Activated T-cell treated with anti-CD3 and anti-CD28 coated beads, Interleukin-2, amount 50 U/mL, for 4 hours (primary cell): ENCODE data around the gene PIEZO2. TPM values are rescaled to one million over a fixed set of nuclear protein-coding genes. Genes with fewer than 3 reads are reported as not detected.

Experiments
- ATAC-seq, 2 donors: fragments of 200-7000 bp; cut with Tn5 transposase; one replicate each; pipeline ENCODE4 v1.10.0; 2021
- DNase-seq: peaks from one replicate; pipeline ENCODE4 v3.0.0-alpha.2; 2020
- H3K27me3 Mint-ChIP-seq: one replicate; pipeline ENCODE4 v1.8.0; 2021; ENCODE audit warnings: low read depth, mixed read lengths
- H3K36me3 Mint-ChIP-seq: one replicate; pipeline ENCODE4 v1.8.0; 2022; ENCODE audit warnings: mixed read lengths; ENCODE audit not compliant: insufficient read depth
- H3K4me1 Mint-ChIP-seq: one replicate; pipeline ENCODE4 v1.8.0; 2021; ENCODE audit warnings: low read depth, mixed read lengths
- H3K4me3 Mint-ChIP-seq: one replicate; pipeline ENCODE4 v1.8.0; 2021; ENCODE audit warnings: mild to moderate bottlenecking, moderate library complexity, mixed read lengths
- H3K9me3 Mint-ChIP-seq: one replicate; pipeline ENCODE4 v1.8.0; 2021; ENCODE audit warnings: mixed read lengths
- total RNA-seq, 3 donors: library from RNA; stranded (reverse); gene quantifications; one replicate each; pipeline ENCODE4 v1.2.1, GENCODE V29; 2021

PIEZO2 gene
- total RNA-seq, 3 donors from 2014 or later = 0.05 to 0.35 (median 0.18) TPM

DNA sequence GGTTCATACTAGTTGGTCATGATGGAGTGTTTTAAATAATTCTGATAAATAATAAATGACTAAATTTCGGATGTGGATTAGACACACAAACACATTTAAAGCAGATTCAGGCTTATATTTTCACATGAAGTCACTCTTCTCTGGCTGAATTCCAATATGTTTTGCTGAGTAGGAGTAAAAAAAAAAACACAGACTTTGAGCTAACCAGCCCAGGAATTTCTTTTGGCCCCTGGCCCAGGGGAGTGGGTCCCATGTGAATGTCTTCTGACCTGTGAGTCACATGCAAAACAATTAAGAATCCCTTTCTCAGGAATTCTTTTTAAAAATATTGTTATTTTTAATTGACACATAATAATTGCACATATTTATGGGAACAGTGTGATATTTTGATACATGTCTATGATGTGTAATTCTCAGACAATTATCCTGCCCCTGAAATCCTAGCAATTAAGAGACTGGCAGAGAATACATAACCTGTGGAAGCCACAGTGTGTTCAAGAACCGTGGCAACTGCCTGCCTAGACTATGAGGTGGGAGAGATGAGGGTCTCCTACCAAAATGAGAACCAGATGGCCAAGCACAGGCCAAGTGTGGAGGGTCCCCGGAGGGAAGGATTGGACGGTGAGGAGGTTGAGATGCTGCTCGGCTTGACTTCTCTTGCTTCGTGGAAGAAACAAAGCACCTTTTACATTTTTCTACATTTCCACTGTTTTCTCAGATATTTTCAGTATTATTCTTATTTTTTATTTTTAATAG, 236.4 kb downstream of the PIEZO2 start:
- no peaks in the 10 kb centered on the region for H3K27me3 Mint-ChIP-seq
- DNase-seq = no peak
- no peaks in the 10 kb centered on the region for H3K4me1 Mint-ChIP-seq
- H3K36me3 Mint-ChIP-seq = no peaks in the 10 kb centered on the region
- no peak overlapping the region for H3K4me3 Mint-ChIP-seq
- ATAC-seq = no peak
- H3K9me3 Mint-ChIP-seq = no peaks in the 10 kb centered on the region

GRCh38 chr18:10909724-10910123, 239.6 kb downstream of the PIEZO2 start:
- H3K27me3 Mint-ChIP-seq = no peaks in the 10 kb centered on the region
- H3K4me1 Mint-ChIP-seq = no peaks in the 10 kb centered on the region
- DNase-seq = no peak
- H3K9me3 Mint-ChIP-seq = no peaks in the 10 kb centered on the region
- no peaks in the 10 kb centered on the region for H3K36me3 Mint-ChIP-seq
- no peak overlapping the region for H3K4me3 Mint-ChIP-seq
- ATAC-seq = no peak

DNA sequence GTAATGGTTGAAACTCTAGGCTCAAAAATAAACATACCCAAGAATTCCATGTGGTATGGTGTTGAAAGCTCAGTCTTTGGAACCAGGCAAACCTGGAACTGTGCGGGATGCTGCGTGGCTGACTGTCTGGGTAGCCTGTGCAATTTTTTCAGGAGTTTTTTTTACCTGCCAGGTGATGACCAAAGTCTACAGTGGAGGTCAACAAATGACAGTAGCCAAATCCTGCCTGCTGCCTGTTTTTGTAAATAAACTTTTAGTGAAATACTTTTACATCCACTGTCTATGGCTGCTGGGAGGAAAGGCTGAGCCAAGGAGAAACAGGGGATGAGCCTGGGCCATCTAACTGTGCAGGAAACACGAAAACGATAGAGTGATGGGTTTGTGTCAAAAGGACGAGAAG, 240.6 kb downstream of the PIEZO2 start:
- Mint-ChIP-seq H3K4me3 (no peak overlapping the region), H3K4me1 (no peaks in the 10 kb centered on the region), H3K27me3 (no peaks in the 10 kb centered on the region), H3K36me3 (no peaks in the 10 kb centered on the region), H3K9me3 (no peaks in the 10 kb centered on the region)
- ATAC-seq (no peak), DNase-seq (no peak)

GRCh38 chr18:10907749-10908148, 241.6 kb downstream of the PIEZO2 start:
- Mint-ChIP-seq H3K27me3 (no peaks in the 10 kb centered on the region), H3K4me1 (no peaks in the 10 kb centered on the region), H3K36me3 (no peaks in the 10 kb centered on the region), H3K9me3 (no peaks in the 10 kb centered on the region), H3K4me3 (no peak overlapping the region)
- DNase-seq = no peak
- no peak for ATAC-seq

GRCh38 chr18:10901329-10901728, 248.0 kb downstream of the PIEZO2 start:
- no peaks in the 10 kb centered on the region for H3K4me1 Mint-ChIP-seq
- H3K36me3 Mint-ChIP-seq = no peaks in the 10 kb centered on the region
- no peaks in the 10 kb centered on the region for H3K9me3 Mint-ChIP-seq
- DNase-seq (no peak), ATAC-seq (no peak)
- no peak overlapping the region for H3K4me3 Mint-ChIP-seq
- H3K27me3 Mint-ChIP-seq = no peaks in the 10 kb centered on the region

DNA sequence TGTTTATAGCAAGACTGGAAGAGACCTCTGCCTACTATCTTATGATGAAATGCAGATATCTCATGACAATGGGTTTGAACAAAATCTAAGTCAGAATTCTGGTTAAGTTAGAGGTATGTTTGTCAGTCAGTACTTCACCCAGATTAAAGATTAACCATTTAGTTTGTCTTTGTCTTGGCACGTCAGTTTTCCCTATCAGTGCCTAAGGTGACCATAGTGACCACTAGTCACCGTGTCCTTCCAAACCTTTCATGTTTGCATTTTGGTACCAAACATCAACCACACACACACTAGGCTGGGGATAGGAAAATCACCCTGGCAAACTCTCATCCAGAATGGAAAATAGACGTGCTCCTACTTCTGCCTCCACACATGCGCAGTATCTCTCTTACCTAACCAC, 248.9 kb downstream of the PIEZO2 start:
- ATAC-seq (no peak), DNase-seq (no peak)
- Mint-ChIP-seq H3K27me3 (no peaks in the 10 kb centered on the region), H3K4me3 (no peak overlapping the region), H3K9me3 (no peaks in the 10 kb centered on the region), H3K4me1 (no peaks in the 10 kb centered on the region), H3K36me3 (no peaks in the 10 kb centered on the region)

DNA sequence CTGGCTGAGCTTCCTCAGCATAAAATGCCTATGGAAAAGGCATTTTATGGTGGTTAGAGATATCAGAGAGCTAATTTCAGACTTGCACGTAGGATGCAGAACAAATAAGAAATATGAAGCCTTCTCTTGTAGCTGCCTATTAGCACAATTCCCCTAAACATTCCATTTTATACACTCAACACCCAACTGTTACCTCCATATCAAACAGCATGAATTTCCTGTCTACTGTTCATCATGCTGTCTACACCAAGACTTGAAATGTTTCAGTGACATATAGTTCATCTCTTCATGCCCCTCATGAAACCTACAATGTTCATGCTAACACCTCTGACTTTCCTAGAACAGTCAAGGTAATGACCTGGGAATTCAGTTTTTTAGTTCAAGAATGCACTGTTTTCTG, 249.9 kb downstream of the PIEZO2 start:
- no peaks in the 10 kb centered on the region for H3K4me1 Mint-ChIP-seq
- no peaks in the 10 kb centered on the region for H3K9me3 Mint-ChIP-seq
- ATAC-seq (no peak), DNase-seq (no peak)
- H3K36me3 Mint-ChIP-seq = no peaks in the 10 kb centered on the region
- H3K27me3 Mint-ChIP-seq = no peaks in the 10 kb centered on the region
- H3K4me3 Mint-ChIP-seq = no peak overlapping the region

DNA sequence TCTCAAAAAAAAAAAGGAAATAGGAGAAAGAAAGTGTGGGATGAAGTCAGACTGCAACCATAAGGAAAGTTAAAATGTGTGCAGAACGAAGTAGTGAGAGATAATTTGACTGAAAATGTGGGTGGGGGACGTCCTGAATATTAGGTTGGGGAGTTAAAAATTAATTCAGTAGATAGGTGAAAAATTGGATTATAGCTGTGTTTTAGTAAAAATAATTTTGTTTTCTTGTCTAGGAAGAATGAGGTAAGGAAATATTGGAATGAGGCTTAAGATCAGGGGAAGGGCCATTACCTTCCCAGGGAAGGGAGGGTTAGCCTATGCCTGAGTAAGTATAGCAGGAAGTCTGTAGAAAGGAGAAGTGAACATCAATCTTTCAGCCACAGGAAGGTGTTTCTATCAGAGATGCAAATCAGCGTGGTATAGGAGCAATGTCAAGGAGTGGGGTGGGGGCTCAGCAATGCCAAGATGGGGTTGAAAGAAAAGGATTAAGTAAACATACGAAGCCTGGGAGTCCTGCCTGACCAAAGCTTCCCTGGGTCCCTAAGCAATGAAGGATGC, 250.9 kb downstream of the PIEZO2 start:
- Mint-ChIP-seq H3K27me3 (no peaks in the 10 kb centered on the region), H3K9me3 (no peaks in the 10 kb centered on the region), H3K4me3 (no peak overlapping the region), H3K4me1 (no peaks in the 10 kb centered on the region), H3K36me3 (no peaks in the 10 kb centered on the region)
- no peak for ATAC-seq
- no peak for DNase-seq

DNA sequence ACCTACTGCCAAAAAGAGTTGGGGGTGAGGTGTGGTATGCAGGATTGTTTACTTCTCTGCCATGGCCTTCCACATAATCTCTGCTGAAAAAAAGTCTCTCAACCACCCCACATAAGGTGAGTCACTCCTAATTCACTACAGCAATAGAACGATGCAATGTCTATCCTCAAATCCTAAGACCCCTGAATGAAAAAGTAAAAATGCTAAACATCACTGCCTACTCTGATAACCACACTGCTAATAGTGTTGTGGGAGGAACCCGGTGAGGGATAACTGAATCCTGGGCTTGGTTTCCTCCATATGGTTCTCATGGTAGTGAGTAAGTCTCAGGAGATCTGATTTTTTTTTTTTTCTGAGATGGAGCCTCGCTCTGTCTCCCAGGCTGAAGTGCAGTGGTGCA, 252.5 kb downstream of the PIEZO2 start:
- Mint-ChIP-seq H3K4me1 (no peaks in the 10 kb centered on the region), H3K9me3 (no peaks in the 10 kb centered on the region), H3K36me3 (no peaks in the 10 kb centered on the region), H3K4me3 (no peak overlapping the region), H3K27me3 (no peaks in the 10 kb centered on the region)
- DNase-seq (no peak), ATAC-seq (no peak)

- H3K9me3 Mint-ChIP-seq = no peaks in the 10 kb centered on the region
- no peak for ATAC-seq
- no peaks in the 10 kb centered on the region for H3K36me3 Mint-ChIP-seq
- no peak for DNase-seq
- no peak overlapping the region for H3K4me3 Mint-ChIP-seq
- no peaks in the 10 kb centered on the region for H3K4me1 Mint-ChIP-seq
- H3K27me3 Mint-ChIP-seq = no peaks in the 10 kb centered on the region
Observed at GRCh38 chr18:10895976-10896375, 253.4 kb downstream of the PIEZO2 start.

- DNase-seq = no peak
- Mint-ChIP-seq H3K4me1 (no peaks in the 10 kb centered on the region), H3K36me3 (no peaks in the 10 kb centered on the region), H3K4me3 (no peak overlapping the region), H3K27me3 (no peaks in the 10 kb centered on the region), H3K9me3 (no peaks in the 10 kb centered on the region)
- ATAC-seq = no peak
Observed at GRCh38 chr18:10894501-10894900, 254.9 kb downstream of the PIEZO2 start.

GRCh38 chr18:10893761-10894160, 255.6 kb downstream of the PIEZO2 start:
- Mint-ChIP-seq H3K9me3 (no peaks in the 10 kb centered on the region), H3K4me1 (no peaks in the 10 kb centered on the region), H3K36me3 (no peaks in the 10 kb centered on the region), H3K4me3 (no peak overlapping the region), H3K27me3 (peaks cover 1% of the 10 kb centered on the region)
- no peak for ATAC-seq
- DNase-seq = no peak

- ATAC-seq (no peak), DNase-seq (no peak)
- Mint-ChIP-seq H3K4me1 (no peaks in the 10 kb centered on the region), H3K27me3 (peaks cover 5% of the 10 kb centered on the region), H3K36me3 (no peaks in the 10 kb centered on the region), H3K4me3 (no peak overlapping the region), H3K9me3 (no peaks in the 10 kb centered on the region)
Observed at GRCh38 chr18:10893196-10893595, 256.2 kb downstream of the PIEZO2 start.

GRCh38 chr18:10892786-10893185, 256.6 kb downstream of the PIEZO2 start:
- Mint-ChIP-seq H3K4me1 (no peaks in the 10 kb centered on the region), H3K9me3 (no peaks in the 10 kb centered on the region), H3K36me3 (no peaks in the 10 kb centered on the region), H3K27me3 (peaks cover 5% of the 10 kb centered on the region), H3K4me3 (no peak overlapping the region)
- DNase-seq = no peak
- ATAC-seq = no peak

GRCh38 chr18:10890022-10890421, 259.3 kb downstream of the PIEZO2 start:
- ATAC-seq (no peak), DNase-seq (no peak)
- Mint-ChIP-seq H3K36me3 (no peaks in the 10 kb centered on the region), H3K4me1 (no peaks in the 10 kb centered on the region), H3K9me3 (no peaks in the 10 kb centered on the region), H3K4me3 (no peak overlapping the region), H3K27me3 (peaks cover 5% of the 10 kb centered on the region)
